BJ (cell line): ENCODE measurements around the gene RNF175. TPM values are rescaled to one million over a fixed set of nuclear protein-coding genes. Genes with fewer than 3 reads are reported as not detected.
"Not testable (repeated sequence)": the region's sequence is repeated elsewhere in the genome, so short reads cannot be mapped to it uniquely, and the experiment has no call there.

Experiments used
- CTCF ChIA-PET: fragments of 350-600 bp; formaldehyde crosslinking; extraction: SDS; loops from one replicate; lab custom pipeline; 2021; ENCODE audit warnings: antibody characterized with exemption, inconsistent platforms; lab: Yijun Ruan, JAX
- POLR2A ChIA-PET: fragments of 300-600 bp; sonication (Branson Sonifier 250); formaldehyde crosslinking; extraction: SDS; loops from one replicate; lab custom pipeline; 2021; ENCODE audit warnings: antibody characterized with exemption; lab: Charles Lee
- DNase-seq: peaks from one replicate; pipeline ENCODE4 v3.0.0-alpha.2; 2011; ENCODE audit warnings: low read depth
- H3K27me3 ChIP-seq: 2 replicates; pipeline ENCODE4 v1.6.0; 2011; ENCODE audit warnings: low read length; ENCODE audit not compliant: control insufficient read depth, insufficient read depth
- H3K36me3 ChIP-seq: 2 replicates; pipeline ENCODE4 v1.5.1; 2011; ENCODE audit warnings: low read length; ENCODE audit not compliant: control insufficient read depth, insufficient read depth
- H3K4me3 ChIP-seq: 2 replicates; pipeline ENCODE4 v1.5.1; 2011; ENCODE audit warnings: low read depth, mild to moderate bottlenecking, control low read depth, low read length
- polyA plus RNA-seq: library from polyadenylated mRNA; depleted of rRNA; stranded (reverse); fragments of >200 nt; gene quantifications from 2 replicates; pipeline ENCODE4 v1.2.3, GENCODE V29; 2011
- TF ChIP-seq, protein P1 (sequence below): IDR thresholded peaks from 2 replicates; pipeline ENCODE4 v1.5.1; 2011; ENCODE audit warnings: low read depth, mild to moderate bottlenecking, control low read depth, inconsistent platforms, low read length, moderate library complexity; ENCODE audit not compliant: insufficient read depth

The RNF175 gene
- polyA plus RNA-seq, 1 experiment = not detected

DNA sequence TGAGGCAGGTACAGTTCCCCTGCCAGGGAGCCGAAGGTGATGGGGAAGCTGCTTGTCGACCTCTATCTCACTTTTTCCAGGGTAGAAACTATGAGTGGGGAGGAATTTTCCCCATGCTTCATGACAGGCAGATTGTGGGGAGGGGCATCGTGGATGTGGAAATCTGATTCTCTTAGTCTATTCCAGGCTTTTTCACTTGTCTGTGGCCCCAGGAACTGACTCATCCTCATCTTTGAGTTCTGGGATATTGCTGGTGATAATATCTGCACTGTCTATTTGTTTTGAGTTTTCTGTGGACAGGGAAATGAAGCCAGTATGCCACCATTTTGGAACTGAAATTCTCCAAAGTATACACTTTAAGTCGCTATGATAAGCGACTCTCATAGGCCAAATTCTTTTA lies 83.3 kb downstream of the RNF175 start:
- TF ChIP-seq, protein P1, sequence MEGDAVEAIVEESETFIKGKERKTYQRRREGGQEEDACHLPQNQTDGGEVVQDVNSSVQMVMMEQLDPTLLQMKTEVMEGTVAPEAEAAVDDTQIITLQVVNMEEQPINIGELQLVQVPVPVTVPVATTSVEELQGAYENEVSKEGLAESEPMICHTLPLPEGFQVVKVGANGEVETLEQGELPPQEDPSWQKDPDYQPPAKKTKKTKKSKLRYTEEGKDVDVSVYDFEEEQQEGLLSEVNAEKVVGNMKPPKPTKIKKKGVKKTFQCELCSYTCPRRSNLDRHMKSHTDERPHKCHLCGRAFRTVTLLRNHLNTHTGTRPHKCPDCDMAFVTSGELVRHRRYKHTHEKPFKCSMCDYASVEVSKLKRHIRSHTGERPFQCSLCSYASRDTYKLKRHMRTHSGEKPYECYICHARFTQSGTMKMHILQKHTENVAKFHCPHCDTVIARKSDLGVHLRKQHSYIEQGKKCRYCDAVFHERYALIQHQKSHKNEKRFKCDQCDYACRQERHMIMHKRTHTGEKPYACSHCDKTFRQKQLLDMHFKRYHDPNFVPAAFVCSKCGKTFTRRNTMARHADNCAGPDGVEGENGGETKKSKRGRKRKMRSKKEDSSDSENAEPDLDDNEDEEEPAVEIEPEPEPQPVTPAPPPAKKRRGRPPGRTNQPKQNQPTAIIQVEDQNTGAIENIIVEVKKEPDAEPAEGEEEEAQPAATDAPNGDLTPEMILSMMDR = no peak
- Histone ChIP-seq H3K4me3 (no peak overlapping the region), H3K36me3 (no peaks in the 10 kb centered on the region), H3K27me3 (peaks cover 4% of the 10 kb centered on the region)
- CTCF ChIA-PET = no interaction called here
- DNase-seq = no peak
- POLR2A ChIA-PET = no interaction called here

DNA sequence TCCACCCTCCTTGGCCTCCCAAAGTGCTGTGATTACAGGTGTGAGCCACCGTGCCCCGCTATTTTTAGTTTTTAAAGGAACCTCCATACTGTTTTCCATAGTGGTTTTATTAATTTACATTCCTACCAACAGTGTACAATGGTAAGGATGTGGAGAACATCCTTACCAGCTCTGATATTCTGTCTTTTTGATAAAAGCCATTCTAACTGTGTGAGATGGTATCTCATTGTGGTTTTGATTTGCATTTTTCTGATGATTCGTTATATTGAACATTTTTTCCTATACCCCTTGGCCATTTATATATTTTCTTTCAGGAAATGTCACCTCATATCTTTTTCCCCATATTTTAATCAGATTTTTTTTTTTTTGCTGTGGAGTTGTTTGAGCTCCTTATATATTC lies 90.0 kb downstream of the RNF175 start:
- no peak overlapping the region for H3K4me3 ChIP-seq
- DNase-seq = no peak
- 0 out of 2 replicates have a peak, but pooled peaks cover 1% of the 10 kb centered on the region for H3K27me3 ChIP-seq
- ChIA-PET CTCF (interaction anchor here (0.7 to 0.9 kb wide), 3 partner anchors 9 to 80 kb away, joined by 3 to 4 read pairs (median 3); no protein-coding TSS in a partner anchor), POLR2A (no interaction called here)
- TF ChIP-seq, protein P1 = no peak
- no peaks in the 10 kb centered on the region for H3K36me3 ChIP-seq

DNA sequence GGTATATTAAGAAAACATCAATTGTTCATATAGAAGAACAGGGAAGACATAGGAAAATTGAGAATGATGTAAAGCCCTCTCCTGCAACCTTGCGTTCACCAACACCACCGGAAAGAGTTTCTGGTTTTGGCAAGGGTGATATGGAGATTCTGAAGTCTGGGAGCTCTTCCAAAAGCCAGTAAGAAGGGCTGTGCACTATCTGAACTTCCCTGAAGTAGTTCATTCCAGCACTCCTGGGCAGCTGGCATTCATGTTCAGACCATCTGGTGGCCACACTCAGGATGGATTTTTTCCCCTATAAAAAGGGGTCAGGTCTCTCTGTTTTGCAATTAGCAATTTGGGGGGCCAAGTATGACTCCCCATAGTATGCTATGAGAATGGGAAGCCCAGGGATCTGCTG lies 91.2 kb downstream of the RNF175 start:
- no peak for DNase-seq
- TF ChIP-seq, protein P1 = no peak
- ChIA-PET CTCF (interaction anchor here (1.1 kb wide), 1 partner anchor 117 kb away, joined by 3 read pairs; no protein-coding TSS in a partner anchor), POLR2A (no interaction called here)
- Histone ChIP-seq H3K36me3 (no peaks in the 10 kb centered on the region), H3K27me3 (0 out of 2 replicates have a peak, but pooled peaks cover 1% of the 10 kb centered on the region), H3K4me3 (no peak overlapping the region)

DNA sequence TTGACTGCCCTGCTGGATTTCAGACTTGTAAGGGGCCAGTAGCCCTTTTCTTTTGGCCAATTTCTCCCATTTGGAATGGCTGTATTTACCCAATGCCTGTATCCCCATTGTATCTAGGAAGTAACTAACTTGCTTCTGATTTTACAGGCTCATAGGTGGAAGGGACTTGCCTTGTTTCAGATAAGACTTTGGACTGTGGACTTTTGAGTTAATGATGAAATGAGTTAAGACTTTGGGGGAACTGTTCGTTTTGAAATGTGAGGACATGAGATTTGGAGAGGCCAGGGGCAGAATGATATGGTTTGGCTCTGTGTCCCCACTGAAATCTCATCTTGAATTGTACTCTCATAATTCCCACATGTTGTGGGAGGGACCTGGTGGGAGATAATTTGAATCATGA lies 93.3 kb downstream of the RNF175 start:
- H3K27me3 ChIP-seq, CTCF ChIA-PET: not testable (repeated sequence)

DNA sequence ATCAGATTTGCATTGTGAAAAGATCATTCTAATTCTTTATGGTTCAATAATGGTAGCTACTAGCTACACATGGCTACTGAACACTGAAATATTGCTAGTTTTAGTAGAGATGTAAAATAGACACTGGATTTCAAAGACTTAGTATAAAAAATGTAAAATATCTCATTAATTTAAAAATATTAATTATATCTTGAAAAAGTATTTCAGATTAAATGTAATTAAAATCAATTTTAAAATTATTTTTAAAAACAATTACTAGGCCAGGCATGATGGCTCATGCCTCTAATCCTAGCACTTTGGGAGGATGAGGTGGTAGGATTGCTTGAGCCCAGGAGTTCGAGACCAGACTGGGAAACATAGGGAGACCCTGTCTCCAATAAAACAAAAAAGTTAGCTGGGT lies 96.2 kb downstream of the RNF175 start:
- POLR2A ChIA-PET = no interaction called here
- Histone ChIP-seq H3K36me3 (no peaks in the 10 kb centered on the region), H3K27me3 (no peaks in the 10 kb centered on the region), H3K4me3 (no peak overlapping the region)
- no peak for DNase-seq
- CTCF ChIA-PET = interaction anchor here (0.7 to 0.9 kb wide), 2 partner anchors 20 to 416 kb away, joined by 3 read pairs; no protein-coding TSS in a partner anchor
- TF ChIP-seq, protein P1 = no peak

More for the DNA sequence above, 93.3 kb downstream of the RNF175 start:
- DNase-seq, POLR2A ChIA-PET, H3K36me3 ChIP-seq, H3K4me3 ChIP-seq: not testable (repeated sequence)

DNA sequence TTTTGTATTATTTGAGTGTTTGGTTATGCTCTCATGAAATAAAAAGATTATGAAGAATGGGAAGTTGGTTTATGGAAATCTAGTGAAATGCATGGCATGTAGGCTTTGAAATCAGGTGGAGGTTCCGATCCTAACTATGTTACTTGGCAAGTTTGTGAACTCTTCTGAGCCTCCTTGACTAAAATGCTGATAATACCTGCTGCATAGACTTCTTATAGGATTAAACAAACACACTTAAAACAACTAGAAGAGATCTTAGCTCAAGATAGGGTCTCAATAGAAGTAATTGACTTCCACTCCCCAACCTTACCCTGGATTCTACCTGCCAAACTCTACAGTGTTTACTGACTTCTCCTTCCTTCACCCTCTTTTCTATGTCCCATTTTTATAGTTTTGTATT lies 97.9 kb downstream of the RNF175 start:
- ChIA-PET POLR2A (no interaction called here), CTCF (interaction anchor here (0.6 to 0.8 kb wide), 2 partner anchors 14 to 18 kb away, joined by 3 read pairs; no protein-coding TSS in a partner anchor)
- TF ChIP-seq, protein P1 = no peak
- no peak for DNase-seq
- no peak overlapping the region for H3K4me3 ChIP-seq
- H3K36me3 ChIP-seq = no peaks in the 10 kb centered on the region
- 0 out of 2 replicates have a peak, but pooled peaks cover 2% of the 10 kb centered on the region for H3K27me3 ChIP-seq
